Measurements from ENCODE around the gene LPAR2.

DNA sequence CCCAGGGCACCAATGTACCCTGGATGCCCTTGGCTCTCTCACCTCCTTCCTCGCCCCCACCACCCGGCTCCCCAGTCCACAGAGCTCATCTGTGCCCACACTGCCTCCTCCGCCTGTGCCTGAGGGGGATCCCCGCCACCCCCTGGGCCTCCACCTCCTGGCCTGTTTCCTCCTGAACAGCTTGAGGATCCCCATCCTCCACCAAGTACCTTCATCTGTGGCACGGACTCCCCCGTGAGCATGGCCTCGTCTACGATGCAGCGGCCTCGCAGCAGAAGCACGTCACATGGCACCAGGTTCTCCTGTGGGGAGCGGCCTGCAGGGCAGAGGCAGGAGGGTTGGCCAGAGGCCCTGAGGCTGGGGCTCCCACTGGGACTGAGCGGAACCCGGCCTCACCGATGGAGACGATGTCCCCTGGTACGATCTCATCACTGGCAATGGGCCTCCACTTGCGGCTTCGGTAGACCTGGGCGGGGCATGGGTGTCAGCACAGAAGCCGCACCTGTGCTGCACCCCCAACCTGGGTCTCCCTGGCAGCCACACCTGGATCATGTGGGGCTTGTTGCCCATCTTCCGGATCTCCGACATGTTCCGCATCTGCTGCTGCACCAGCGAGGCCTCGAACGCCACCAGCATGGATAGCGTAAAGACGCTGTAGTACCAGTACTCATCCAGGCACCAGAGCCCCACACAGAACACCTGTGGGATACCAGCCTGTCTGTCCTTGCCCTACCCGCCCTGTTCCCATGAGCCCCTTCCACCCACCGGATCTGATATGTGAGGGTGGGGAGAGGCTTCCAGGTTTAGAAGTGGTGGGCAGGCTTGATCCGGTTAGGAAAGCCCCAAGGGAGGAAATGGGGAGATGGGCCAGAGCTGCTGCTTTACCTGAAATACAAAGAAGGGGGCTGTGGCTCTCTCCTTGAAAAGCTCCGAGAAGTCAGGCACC, 28.7 kb upstream of the LPAR2 start:
- TF ChIP-seq, protein P1, sequence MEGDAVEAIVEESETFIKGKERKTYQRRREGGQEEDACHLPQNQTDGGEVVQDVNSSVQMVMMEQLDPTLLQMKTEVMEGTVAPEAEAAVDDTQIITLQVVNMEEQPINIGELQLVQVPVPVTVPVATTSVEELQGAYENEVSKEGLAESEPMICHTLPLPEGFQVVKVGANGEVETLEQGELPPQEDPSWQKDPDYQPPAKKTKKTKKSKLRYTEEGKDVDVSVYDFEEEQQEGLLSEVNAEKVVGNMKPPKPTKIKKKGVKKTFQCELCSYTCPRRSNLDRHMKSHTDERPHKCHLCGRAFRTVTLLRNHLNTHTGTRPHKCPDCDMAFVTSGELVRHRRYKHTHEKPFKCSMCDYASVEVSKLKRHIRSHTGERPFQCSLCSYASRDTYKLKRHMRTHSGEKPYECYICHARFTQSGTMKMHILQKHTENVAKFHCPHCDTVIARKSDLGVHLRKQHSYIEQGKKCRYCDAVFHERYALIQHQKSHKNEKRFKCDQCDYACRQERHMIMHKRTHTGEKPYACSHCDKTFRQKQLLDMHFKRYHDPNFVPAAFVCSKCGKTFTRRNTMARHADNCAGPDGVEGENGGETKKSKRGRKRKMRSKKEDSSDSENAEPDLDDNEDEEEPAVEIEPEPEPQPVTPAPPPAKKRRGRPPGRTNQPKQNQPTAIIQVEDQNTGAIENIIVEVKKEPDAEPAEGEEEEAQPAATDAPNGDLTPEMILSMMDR (IDR thresholded peaks at IDR 0.05) = no peak
- no peak for TF ChIP-seq POLR2A (IDR thresholded peaks at IDR 0.05)
